WTC11 (cell line): ENCODE data around the gene HFE. TPM values are rescaled to one million over a fixed set of nuclear protein-coding genes. Genes with fewer than 3 reads are reported as not detected.

ENCODE experiments used
- ATAC-seq: fragments of 200-7000 bp; cut with Tn5 transposase; 2 replicates; pipeline ENCODE4 v1.10.0; 2021; ENCODE audit warnings: mild to moderate bottlenecking, moderate library complexity
- CTCF ChIA-PET: fragments of 300-600 bp; sonication (Branson Sonifier 250); formaldehyde crosslinking; loops from one replicate; lab custom pipeline; 2021; ENCODE audit warnings: antibody characterized with exemption; lab: Charles Lee
- POLR2A ChIA-PET: fragments of 350-600 bp; sonication (Branson Sonifier 250); formaldehyde crosslinking; loops from one replicate; lab custom pipeline; 2021; ENCODE audit warnings: antibody characterized with exemption; lab: Charles Lee
- DNase-seq: peaks from one replicate; pipeline ENCODE4 v3.0.0; 2021; ENCODE audit warnings: low spot score
- H3K27ac Mint-ChIP-seq: 2 replicates; pipeline ENCODE4 v1.8.0; 2021; ENCODE audit warnings: mixed read lengths
- H3K27me3 Mint-ChIP-seq: 2 replicates; pipeline ENCODE4 v1.8.0; 2021; ENCODE audit warnings: low read depth, mild to moderate bottlenecking, moderate library complexity, mixed read lengths
- H3K36me3 Mint-ChIP-seq: 2 replicates; pipeline ENCODE4 v1.8.0; 2021; ENCODE audit warnings: mixed read lengths
- H3K4me1 Mint-ChIP-seq: 2 replicates; pipeline ENCODE4 v1.8.0; 2022; ENCODE audit warnings: mixed read lengths
- H3K4me3 Mint-ChIP-seq: 2 replicates; pipeline ENCODE4 v1.8.0; 2021; ENCODE audit warnings: mild to moderate bottlenecking, moderate library complexity, mixed read lengths
- H3K9me3 Mint-ChIP-seq: 2 replicates; pipeline ENCODE4 v1.8.0; 2021; ENCODE audit warnings: mixed read lengths
- EMX1 ChIP-seq: fragments of 250-450 bp; sonication (Bioruptor Pico); IDR thresholded peaks from 2 replicates; pipeline ENCODE4 v1.8.0; 2021; ENCODE audit warnings: mild to moderate bottlenecking
- ERG ChIP-seq: fragments of 250-450 bp; sonication (Bioruptor Pico); IDR thresholded peaks from 2 replicates; pipeline ENCODE4 v1.8.0; 2021; ENCODE audit warnings: mild to moderate bottlenecking
- FOXP1 ChIP-seq: sonication (generic); formaldehyde crosslinking; IDR thresholded peaks from 2 replicates; pipeline ENCODE4 v1.8.0; 2022; ENCODE audit warnings: missing genetic modification reagents, mild to moderate bottlenecking, moderate library complexity, borderline replicate concordance
- GABPB1 ChIP-seq: sonication (generic); formaldehyde crosslinking; IDR thresholded peaks from 2 replicates; pipeline ENCODE4 v1.8.1; 2023; ENCODE audit warnings: mild to moderate bottlenecking, missing genetic modification reagents
- GRHL2 ChIP-seq: fragments of 250-450 bp; sonication (Bioruptor Pico); IDR thresholded peaks from 2 replicates; pipeline ENCODE4 v1.8.0; 2022; ENCODE audit warnings: mild to moderate bottlenecking, moderate library complexity; ENCODE audit not compliant: insufficient replicate concordance, severe bottlenecking
- NFATC4 ChIP-seq: fragments of 250-450 bp; sonication (Bioruptor Pico); IDR thresholded peaks from 2 replicates; pipeline ENCODE4 v1.9.0; 2021; ENCODE audit warnings: mild to moderate bottlenecking
- NR2C2 ChIP-seq: sonication (generic); formaldehyde crosslinking; IDR thresholded peaks from 2 replicates; pipeline ENCODE4 v1.8.0; 2022; ENCODE audit warnings: mild to moderate bottlenecking, missing genetic modification reagents
- SOX15 ChIP-seq: fragments of 250-450 bp; sonication (Bioruptor Pico); IDR thresholded peaks from 2 replicates; pipeline ENCODE4 v1.9.0; 2021; ENCODE audit warnings: mild to moderate bottlenecking
- ZNF121 ChIP-seq: sonication (generic); formaldehyde crosslinking; IDR thresholded peaks from 2 replicates; pipeline ENCODE4 v1.8.0; 2023; ENCODE audit warnings: missing genetic modification reagents
- ZNF232 ChIP-seq: sonication (generic); formaldehyde crosslinking; IDR thresholded peaks from 2 replicates; pipeline ENCODE4 v1.8.0; 2022; ENCODE audit warnings: mild to moderate bottlenecking, missing genetic modification reagents
- ZNF263 ChIP-seq: sonication (generic); formaldehyde crosslinking; IDR thresholded peaks from 2 replicates; pipeline ENCODE4 v1.8.1; 2022; ENCODE audit warnings: low read depth, mild to moderate bottlenecking, moderate library complexity, missing genetic modification reagents
- ZNF396 ChIP-seq: fragments of 250-450 bp; sonication (Bioruptor Pico); IDR thresholded peaks from 2 replicates; pipeline ENCODE4 v1.8.0; 2021; ENCODE audit warnings: mild to moderate bottlenecking, moderate library complexity, borderline replicate concordance
- ZNF532 ChIP-seq: fragments of 250-450 bp; sonication (Bioruptor Pico); IDR thresholded peaks from 2 replicates; pipeline ENCODE4 v1.9.0; 2021; ENCODE audit warnings: mild to moderate bottlenecking, borderline replicate concordance
- total RNA-seq: library from RNA; stranded (reverse); gene quantifications from 3 replicates; pipeline ENCODE4 v1.2.3, GENCODE V29; 2021
- TF ChIP-seq, protein P1 (sequence below): fragments of 250-450 bp; sonication (Bioruptor Pico); IDR thresholded peaks from 2 replicates; pipeline ENCODE4 v1.9.0; 2021; ENCODE audit warnings: mild to moderate bottlenecking
- TF ChIP-seq, protein P2 (sequence below): sonication (generic); formaldehyde crosslinking; IDR thresholded peaks from 2 replicates; pipeline ENCODE4 v1.8.1; 2023; ENCODE audit warnings: mild to moderate bottlenecking, moderate library complexity, missing genetic modification reagents

HFE gene
- total RNA-seq, 1 experiment from 2014 or later: 1.9 TPM

GRCh38 chr6:26055719-26056582, 31.3 kb upstream of the HFE start (continued):
- TF ChIP-seq, protein P1, sequence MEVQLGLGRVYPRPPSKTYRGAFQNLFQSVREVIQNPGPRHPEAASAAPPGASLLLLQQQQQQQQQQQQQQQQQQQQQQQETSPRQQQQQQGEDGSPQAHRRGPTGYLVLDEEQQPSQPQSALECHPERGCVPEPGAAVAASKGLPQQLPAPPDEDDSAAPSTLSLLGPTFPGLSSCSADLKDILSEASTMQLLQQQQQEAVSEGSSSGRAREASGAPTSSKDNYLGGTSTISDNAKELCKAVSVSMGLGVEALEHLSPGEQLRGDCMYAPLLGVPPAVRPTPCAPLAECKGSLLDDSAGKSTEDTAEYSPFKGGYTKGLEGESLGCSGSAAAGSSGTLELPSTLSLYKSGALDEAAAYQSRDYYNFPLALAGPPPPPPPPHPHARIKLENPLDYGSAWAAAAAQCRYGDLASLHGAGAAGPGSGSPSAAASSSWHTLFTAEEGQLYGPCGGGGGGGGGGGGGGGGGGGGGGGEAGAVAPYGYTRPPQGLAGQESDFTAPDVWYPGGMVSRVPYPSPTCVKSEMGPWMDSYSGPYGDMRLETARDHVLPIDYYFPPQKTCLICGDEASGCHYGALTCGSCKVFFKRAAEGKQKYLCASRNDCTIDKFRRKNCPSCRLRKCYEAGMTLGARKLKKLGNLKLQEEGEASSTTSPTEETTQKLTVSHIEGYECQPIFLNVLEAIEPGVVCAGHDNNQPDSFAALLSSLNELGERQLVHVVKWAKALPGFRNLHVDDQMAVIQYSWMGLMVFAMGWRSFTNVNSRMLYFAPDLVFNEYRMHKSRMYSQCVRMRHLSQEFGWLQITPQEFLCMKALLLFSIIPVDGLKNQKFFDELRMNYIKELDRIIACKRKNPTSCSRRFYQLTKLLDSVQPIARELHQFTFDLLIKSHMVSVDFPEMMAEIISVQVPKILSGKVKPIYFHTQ (CRISPR knock-in tag): peak; percentile 65; the same call in 1 of the 2 replicates
- TF ChIP-seq GRHL2 (no peak), ZNF121 (CRISPR knock-in tag) (no peak), ZNF263 (no peak; the same call in 1 of the 2 replicates), SOX15 (CRISPR knock-in tag) (0 out of 2 replicates have a peak, but pooled peaks have one; percentile 61), NR2C2 (CRISPR knock-in tag) (peak; percentile 35; the same call in 1 of the 2 replicates)

DNA sequence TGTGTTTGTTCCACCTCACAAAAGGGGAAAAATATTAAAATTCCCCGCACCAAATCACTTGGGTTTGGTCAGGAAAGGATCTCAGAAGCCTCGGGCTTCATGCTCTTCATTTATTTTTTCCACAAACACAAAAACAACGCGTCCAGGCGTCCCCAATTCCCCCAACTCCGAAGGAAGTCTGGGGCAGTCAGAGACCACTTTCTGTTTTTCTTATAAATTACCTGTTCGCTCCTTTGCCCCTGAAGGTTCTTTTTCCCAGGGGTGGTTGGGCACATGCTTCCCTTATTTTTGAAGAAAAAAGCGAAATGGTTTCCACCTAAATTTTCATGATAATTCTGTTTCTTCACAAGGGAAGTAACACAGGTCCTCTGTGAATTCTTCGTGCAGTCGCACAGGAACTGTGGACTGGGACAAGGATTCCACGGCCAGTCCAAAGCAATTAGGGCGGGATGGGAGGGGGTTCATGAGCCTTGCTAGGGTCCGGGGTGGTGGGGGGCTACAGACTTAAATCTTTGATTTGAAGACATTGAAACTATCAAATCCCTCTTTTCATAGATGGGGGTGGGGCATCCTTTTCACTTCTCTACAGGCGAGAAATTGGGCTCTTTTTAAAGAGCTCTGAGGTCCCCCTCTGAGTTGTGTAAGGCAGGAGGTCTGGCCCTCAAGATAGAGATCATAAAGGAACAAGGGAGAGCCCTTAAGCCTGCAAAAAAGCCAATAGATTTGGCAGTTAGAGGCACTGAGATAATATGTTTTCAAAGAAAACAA, 30.5 kb upstream of the HFE start:
- H3K27me3 Mint-ChIP-seq: no peaks in the 10 kb centered on the region
- ChIA-PET CTCF (interaction anchor here (1.0 to 1.6 kb wide), 3 partner anchors 31 to 67 kb away, joined by 3 to 5 read pairs (median 4); a partner anchor contains a TSS), POLR2A (interaction anchor here (0.6 to 3.2 kb wide), 22 partner anchors 11 to 1836 kb away, joined by 3 to 87 read pairs (median 8); partner anchors contain the start of gene HFE)
- TF ChIP-seq ZNF396 (CRISPR knock-in tag) (no peak), GABPB1 (CRISPR knock-in tag) (no peak), NFATC4 (no peak), ZNF532 (CRISPR knock-in tag) (no peak)
- TF ChIP-seq, protein P2, sequence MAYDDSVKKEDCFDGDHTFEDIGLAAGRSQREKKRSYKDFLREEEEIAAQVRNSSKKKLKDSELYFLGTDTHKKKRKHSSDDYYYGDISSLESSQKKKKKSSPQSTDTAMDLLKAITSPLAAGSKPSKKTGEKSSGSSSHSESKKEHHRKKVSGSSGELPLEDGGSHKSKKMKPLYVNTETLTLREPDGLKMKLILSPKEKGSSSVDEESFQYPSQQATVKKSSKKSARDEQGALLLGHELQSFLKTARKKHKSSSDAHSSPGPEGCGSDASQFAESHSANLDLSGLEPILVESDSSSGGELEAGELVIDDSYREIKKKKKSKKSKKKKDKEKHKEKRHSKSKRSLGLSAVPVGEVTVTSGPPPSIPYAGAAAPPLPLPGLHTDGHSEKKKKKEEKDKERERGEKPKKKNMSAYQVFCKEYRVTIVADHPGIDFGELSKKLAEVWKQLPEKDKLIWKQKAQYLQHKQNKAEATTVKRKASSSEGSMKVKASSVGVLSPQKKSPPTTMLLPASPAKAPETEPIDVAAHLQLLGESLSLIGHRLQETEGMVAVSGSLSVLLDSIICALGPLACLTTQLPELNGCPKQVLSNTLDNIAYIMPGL: no peak
- ATAC-seq (peak; percentile 8), DNase-seq (no peak)
- H3K27ac Mint-ChIP-seq: peak overlapping the region; percentile 98
- peak overlapping the region; percentile 89 for H3K4me3 Mint-ChIP-seq
- H3K9me3 Mint-ChIP-seq: no peaks in the 10 kb centered on the region
- H3K36me3 Mint-ChIP-seq: no peaks in the 10 kb centered on the region
- H3K4me1 Mint-ChIP-seq: peaks cover 22% of the 10 kb centered on the region

DNA sequence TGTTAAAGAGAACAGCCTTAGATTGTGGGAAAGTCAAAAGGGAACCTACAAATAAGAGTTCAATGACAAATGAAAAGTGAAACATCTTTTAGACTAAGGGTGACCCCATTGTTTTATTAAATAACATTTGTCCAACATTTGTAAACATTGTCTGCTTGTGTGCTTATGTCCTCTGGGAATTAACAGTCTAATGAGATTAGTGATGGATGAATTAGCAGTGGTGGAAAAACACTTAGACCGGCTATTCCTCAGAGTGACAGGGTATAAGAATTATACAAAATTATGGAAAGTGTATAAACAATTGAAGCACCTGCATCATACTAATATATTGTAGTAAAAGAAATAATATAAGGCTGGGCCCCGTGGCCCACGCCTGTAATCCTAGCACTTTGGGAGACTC, 29.3 kb upstream of the HFE start:
- DNase-seq: no peak
- no peak for ATAC-seq
- Mint-ChIP-seq H3K4me1 (peaks cover 19% of the 10 kb centered on the region), H3K27me3 (no peaks in the 10 kb centered on the region), H3K4me3 (no peak overlapping the region), H3K9me3 (no peaks in the 10 kb centered on the region), H3K27ac (peak overlapping the region; percentile 82), H3K36me3 (no peaks in the 10 kb centered on the region)
- ChIA-PET CTCF (interaction anchor here (1.1 kb wide), 1 partner anchor 66 kb away, joined by 3 read pairs; a partner anchor contains a TSS), POLR2A (interaction anchor here (1.3 to 3.2 kb wide), 7 partner anchors 12 to 158 kb away, joined by 3 to 87 read pairs (median 18); a partner anchor contains a TSS)
- TF ChIP-seq, protein P2: no peak
- TF ChIP-seq FOXP1 (CRISPR knock-in tag): no peak
- TF ChIP-seq EMX1: no peak
- no peak for TF ChIP-seq ZNF232
- no peak for TF ChIP-seq ERG (CRISPR knock-in tag)
